ENCODE data around the gene EYA3.

Gene EYA3

GRCh38 chr1:28112388-28113241 is 24.2 kb upstream of the EYA3 start:
- no peak for DNase-seq

GRCh38 chr1:28111157-28111556 is 22.7 kb upstream of the EYA3 start:
- DNase-seq, result no peak

- no peak for DNase-seq
These were observed 22.1 kb upstream of the EYA3 start for GRCh38 chr1:28110555-28110954.

- DNase-seq, result no peak
These were observed 21.2 kb upstream of the EYA3 start for GRCh38 chr1:28109639-28110038.

- no peak for DNase-seq
These were observed 19.6 kb upstream of the EYA3 start for GRCh38 chr1:28108001-28108400.

- DNase-seq, result peak; percentile 79
These were observed 16.6 kb upstream of the EYA3 start for GRCh38 chr1:28104866-28105467.

- DNase-seq, result no peak
These were observed 13.8 kb upstream of the EYA3 start for GRCh38 chr1:28102189-28102588.

- DNase-seq, result no peak
These were observed 10.8 kb upstream of the EYA3 start for GRCh38 chr1:28099050-28099769.

- no peak for DNase-seq
These were observed 8.7 kb upstream of the EYA3 start for GRCh38 chr1:28097100-28097472.

- no peak for DNase-seq
These were observed 8.0 kb upstream of the EYA3 start for GRCh38 chr1:28096210-28097099.

GRCh38 chr1:28091043-28091781 is 2.8 kb upstream of the EYA3 start:
- DNase-seq, result peak; percentile 37

GRCh38 chr1:28087614-28088167 is 719 bp downstream of the EYA3 start:
- DNase-seq, result no peak

GRCh38 chr1:28086651-28087050 is 1.8 kb downstream of the EYA3 start:
- DNase-seq, result no peak

GRCh38 chr1:28085129-28085528 is 3.3 kb downstream of the EYA3 start:
- DNase-seq, result no peak

- no peak for DNase-seq
These were observed 4.5 kb downstream of the EYA3 start for GRCh38 chr1:28083876-28084275.

GRCh38 chr1:28078680-28079626 is 9.5 kb downstream of the EYA3 start:
- DNase-seq, result no peak

- DNase-seq, result no peak
These were observed 10.1 kb downstream of the EYA3 start for GRCh38 chr1:28078262-28078661.

- no peak for DNase-seq
These were observed 13.4 kb downstream of the EYA3 start for GRCh38 chr1:28074892-28075511.

- DNase-seq, result no peak
These were observed 14.5 kb downstream of the EYA3 start for GRCh38 chr1:28073867-28074266.

GRCh38 chr1:28071813-28072212 is 16.6 kb downstream of the EYA3 start:
- DNase-seq, result no peak
